PFSK-1 (cell line): Measurements from ENCODE around the gene TUBB.
A peak's percentile ranks its signal among the peaks of the same experiment; 100 is the strongest.

Experiments used
- FOXP2 ChIP-seq: optimal IDR thresholded peaks from 2 replicates; pipeline ENCODE3; 2011; ENCODE audit warnings: borderline replicate concordance, control low read depth, inconsistent platforms; ENCODE audit not compliant: insufficient read depth; ENCODE audit errors: extremely low read length, extremely low read depth
- POLR2AphosphoS5 ChIP-seq: IDR thresholded peaks from 2 replicates; pipeline ENCODE4 v1.6.1; 2012; ENCODE audit warnings: low read depth, mild to moderate bottlenecking, control low read depth, low read length, moderate library complexity
- SIN3A ChIP-seq: IDR thresholded peaks from 2 replicates; pipeline ENCODE4 v1.6.1; 2012; ENCODE audit warnings: mild to moderate bottlenecking, low read length, moderate library complexity, borderline replicate concordance; ENCODE audit not compliant: insufficient read depth
- TAF1 ChIP-seq: IDR thresholded peaks from 2 replicates; pipeline ENCODE4 v1.6.1; 2012; ENCODE audit warnings: low read length, control low read depth, borderline replicate concordance; ENCODE audit not compliant: insufficient read depth
- TF ChIP-seq, protein P1 (sequence below), 2 experiments: IDR thresholded peaks; 2 replicates each; pipeline versions ENCODE4 v1.6.1 to v1.8.0; 2011 to 2012; ENCODE audit warnings: low read depth in 2 of 2, low read length in 2 of 2, control low read depth in 1 of 2, inconsistent platforms in 1 of 2, mild to moderate bottlenecking in 1 of 2, moderate library complexity in 1 of 2; ENCODE audit not compliant: insufficient read depth in 1 of 2

Gene TUBB

GRCh38 chr6:30766461-30767157 is 46.5 kb downstream of the TUBB start:
- TF ChIP-seq SIN3A, result no peak
- TF ChIP-seq POLR2AphosphoS5, result no peak
- no peak for TF ChIP-seq TAF1

- TF ChIP-seq POLR2AphosphoS5 (no peak), TAF1 (no peak), FOXP2 (no peak), SIN3A (no peak)
- TF ChIP-seq, protein P1, sequence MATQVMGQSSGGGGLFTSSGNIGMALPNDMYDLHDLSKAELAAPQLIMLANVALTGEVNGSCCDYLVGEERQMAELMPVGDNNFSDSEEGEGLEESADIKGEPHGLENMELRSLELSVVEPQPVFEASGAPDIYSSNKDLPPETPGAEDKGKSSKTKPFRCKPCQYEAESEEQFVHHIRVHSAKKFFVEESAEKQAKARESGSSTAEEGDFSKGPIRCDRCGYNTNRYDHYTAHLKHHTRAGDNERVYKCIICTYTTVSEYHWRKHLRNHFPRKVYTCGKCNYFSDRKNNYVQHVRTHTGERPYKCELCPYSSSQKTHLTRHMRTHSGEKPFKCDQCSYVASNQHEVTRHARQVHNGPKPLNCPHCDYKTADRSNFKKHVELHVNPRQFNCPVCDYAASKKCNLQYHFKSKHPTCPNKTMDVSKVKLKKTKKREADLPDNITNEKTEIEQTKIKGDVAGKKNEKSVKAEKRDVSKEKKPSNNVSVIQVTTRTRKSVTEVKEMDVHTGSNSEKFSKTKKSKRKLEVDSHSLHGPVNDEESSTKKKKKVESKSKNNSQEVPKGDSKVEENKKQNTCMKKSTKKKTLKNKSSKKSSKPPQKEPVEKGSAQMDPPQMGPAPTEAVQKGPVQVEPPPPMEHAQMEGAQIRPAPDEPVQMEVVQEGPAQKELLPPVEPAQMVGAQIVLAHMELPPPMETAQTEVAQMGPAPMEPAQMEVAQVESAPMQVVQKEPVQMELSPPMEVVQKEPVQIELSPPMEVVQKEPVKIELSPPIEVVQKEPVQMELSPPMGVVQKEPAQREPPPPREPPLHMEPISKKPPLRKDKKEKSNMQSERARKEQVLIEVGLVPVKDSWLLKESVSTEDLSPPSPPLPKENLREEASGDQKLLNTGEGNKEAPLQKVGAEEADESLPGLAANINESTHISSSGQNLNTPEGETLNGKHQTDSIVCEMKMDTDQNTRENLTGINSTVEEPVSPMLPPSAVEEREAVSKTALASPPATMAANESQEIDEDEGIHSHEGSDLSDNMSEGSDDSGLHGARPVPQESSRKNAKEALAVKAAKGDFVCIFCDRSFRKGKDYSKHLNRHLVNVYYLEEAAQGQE (IDR thresholded peaks at IDR 0.05; ENCODE audit: insufficient read depth in 1 of 2, low read depth in 2 of 2, low read length in 2 of 2), result no peak
Observed at GRCh38 chr6:30767158-30767943, 47.2 kb downstream of the TUBB start.

DNA sequence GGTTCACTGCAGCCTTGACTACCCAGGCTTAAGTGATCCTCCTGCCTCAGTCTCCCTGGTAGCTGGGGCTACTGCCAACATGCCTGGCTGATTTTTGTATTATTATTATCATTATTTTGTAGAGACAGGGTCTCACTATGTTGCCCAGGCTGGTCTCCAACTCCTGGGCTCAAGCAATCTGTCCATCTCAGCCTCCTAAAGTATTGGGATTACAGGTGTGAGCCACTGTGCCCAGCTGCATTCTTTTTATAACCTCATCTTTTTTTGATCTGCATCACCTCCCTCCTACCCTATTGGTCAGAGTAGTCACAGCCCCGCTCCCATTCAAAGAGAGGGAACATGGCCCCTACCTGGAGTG is 47.8 kb downstream of the TUBB start:
- TF ChIP-seq FOXP2 (no peak), POLR2AphosphoS5 (no peak), SIN3A (no peak), TAF1 (no peak)
- TF ChIP-seq, protein P1 (IDR thresholded peaks at IDR 0.05; ENCODE audit: insufficient read depth in 1 of 2, low read depth in 2 of 2, low read length in 2 of 2), result no peak

DNA sequence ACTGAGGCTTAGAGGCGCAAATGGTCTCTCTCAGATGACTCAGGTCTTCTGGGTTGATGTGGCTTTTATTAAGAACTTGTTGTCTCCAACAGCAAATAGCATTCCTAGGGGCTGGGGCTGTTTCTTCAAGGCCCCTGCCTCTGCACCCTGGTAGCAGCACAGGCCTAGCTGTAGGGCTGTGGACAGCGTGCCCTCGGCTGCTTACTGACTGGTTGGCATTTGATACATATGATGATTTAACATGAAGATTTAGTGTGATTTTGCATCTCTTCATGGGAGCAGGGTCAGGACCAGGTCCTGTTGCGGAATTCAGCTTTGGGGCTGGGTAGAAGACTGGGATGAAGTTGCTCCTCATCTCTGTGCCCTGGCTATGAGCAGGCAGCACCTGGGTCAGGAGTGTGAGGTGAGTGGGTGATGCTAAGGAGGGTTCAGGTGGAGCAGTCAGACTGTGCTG is 48.5 kb downstream of the TUBB start:
- TF ChIP-seq TAF1, result no peak

DNA sequence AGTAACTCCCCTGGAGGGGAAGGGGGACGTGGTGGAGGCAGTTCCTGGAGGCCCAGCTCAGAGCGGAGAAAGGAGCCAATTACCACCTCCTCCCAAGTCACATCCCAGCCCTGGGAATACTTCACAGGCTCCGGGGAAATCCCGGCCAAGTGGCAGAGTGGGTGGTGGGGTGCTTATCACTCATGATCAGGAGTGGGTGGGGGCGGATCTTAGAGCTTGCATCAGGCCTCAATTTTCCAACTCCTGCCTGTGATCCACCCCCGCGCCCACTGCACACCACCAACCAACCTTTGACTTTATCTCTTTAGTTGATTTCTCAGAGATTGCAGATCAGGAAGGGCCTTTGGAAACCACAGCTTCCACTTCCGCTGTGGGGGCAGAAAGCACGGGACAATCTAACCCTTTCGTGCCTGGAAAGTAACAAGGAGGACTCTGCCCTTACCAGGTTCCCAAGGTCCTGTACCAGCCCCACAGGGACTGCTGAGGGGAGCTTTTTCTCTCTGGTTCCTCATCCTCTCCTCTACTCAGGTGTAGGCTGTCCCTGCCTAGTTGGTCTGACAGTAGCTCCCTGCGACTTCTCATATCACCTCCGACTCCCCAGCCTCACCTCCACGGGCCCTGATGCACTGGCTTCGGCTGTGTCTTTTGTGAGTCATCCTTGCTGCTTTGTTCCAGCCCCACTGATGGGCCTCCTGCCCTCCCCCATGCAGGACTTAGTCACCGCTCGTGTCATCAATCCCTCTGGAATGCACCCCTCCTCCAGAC is 49.1 kb downstream of the TUBB start:
- TF ChIP-seq, protein P1 (IDR thresholded peaks at IDR 0.05; ENCODE audit: insufficient read depth in 1 of 2, low read depth in 2 of 2, low read length in 2 of 2), result peak in 1 of 2 experiments; percentile 58; a peak in 1 of 4 replicates
- TF ChIP-seq FOXP2 (peak; percentile 79), POLR2AphosphoS5 (no peak), TAF1 (no peak), SIN3A (peak; percentile 33; the same call in 1 of the 2 replicates)

- TF ChIP-seq SIN3A, result no peak
- TF ChIP-seq, protein P1 (IDR thresholded peaks at IDR 0.05; ENCODE audit: insufficient read depth in 1 of 2, low read depth in 2 of 2, low read length in 2 of 2), result no peak
- no peak for TF ChIP-seq POLR2AphosphoS5
- TF ChIP-seq FOXP2, result no peak
- TF ChIP-seq TAF1, result no peak
Observed at GRCh38 chr6:30769853-30770524, 49.8 kb downstream of the TUBB start.
